GM18499 (cell line): ENCODE data around the gene LGR4.

ENCODE experiments used
- ATAC-seq: cut with Tn5 transposase; IDR thresholded peaks from one replicate; pipeline ENCODE4 v1.9.1; 2021; ENCODE audit warnings: moderate number of reproducible peaks; ENCODE audit not compliant: insufficient read depth, unreplicated experiment

LGR4 gene

DNA sequence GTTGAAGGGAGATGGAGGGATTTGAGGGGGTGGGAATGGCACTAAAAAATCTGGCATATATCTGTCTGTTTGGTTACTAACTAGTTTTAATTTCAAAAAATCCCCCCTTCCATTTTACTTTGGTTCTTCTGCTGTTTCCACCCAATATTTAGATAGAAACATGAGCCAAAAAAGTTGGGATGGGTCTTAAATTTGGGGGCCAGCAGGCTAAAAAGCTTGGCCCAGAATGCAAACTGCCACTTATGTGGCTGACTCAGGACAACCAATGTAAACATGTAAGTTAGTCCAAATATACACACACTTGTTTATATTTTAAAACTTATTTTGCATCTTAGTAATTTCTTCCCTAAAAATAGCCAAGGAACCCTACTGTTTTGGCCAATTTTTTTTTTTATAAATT, 35.7 kb downstream of the LGR4 start:
- ATAC-seq: no peak

DNA sequence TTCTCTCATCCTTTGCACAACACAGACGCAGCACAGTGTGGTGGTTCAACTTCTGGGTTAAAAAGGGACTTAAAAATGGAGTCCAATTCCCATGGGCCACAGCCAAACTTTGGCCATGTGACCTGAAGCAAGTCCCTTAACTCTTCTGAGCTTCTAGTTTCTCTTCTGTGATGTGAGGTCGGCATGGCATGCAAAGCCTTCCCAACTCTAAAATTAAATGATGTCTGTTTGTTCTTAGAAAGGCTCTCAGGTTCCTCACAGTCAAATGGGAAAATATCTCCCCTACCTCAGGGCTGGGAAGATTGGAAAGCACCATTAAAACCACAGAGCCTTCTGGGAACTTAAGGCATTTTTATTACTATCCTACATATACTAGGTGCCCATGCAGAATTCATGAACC, 38.8 kb downstream of the LGR4 start:
- ATAC-seq: no peak

DNA sequence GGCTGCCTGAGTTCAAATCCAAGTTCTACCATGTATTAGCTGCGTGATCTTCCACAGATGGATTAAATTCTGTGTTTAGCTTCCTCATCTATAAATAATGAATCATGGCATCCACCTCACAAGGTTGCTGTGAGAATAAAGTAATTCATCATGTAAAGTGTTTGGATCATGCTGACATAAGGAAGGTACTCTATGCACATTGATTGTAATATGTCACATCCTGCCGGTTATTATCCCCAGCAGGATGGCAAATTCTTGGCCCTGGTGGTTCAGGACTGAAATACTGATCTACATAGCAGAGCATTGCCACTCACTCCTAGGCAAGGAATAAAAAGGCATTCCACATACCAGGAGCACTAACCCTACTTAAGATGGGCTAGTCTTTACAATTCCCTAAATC, 40.8 kb downstream of the LGR4 start:
- no peak for ATAC-seq

DNA sequence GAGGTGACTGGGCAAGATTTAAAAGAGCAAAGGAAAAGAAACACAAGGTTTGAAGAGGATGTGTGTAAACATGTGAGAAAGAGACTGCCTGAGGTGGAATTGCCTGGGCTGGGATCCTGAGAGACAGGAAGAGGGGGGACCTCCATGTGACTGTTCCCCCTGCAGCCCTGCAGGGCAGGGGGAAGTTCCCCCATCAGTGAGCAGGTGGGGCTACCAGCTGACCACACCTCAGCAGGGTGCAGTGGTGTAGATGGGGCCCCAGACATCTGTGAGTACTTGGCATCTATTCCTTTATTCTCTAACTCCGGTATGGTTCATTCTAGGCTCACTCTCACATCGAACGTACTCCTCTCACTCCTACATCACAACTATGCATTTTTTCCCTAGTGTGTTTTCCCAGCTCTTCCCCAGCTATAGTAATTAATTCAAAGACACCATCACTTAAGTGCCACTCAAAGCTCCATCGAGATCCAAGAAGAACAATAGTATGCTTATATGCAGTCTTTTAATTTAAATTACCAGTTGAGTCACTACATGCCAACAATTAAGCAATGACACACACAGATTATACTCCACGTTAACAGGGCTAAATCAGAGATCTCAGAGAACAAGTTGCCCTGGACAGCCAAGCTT, 42.7 kb downstream of the LGR4 start:
- ATAC-seq: no peak

DNA sequence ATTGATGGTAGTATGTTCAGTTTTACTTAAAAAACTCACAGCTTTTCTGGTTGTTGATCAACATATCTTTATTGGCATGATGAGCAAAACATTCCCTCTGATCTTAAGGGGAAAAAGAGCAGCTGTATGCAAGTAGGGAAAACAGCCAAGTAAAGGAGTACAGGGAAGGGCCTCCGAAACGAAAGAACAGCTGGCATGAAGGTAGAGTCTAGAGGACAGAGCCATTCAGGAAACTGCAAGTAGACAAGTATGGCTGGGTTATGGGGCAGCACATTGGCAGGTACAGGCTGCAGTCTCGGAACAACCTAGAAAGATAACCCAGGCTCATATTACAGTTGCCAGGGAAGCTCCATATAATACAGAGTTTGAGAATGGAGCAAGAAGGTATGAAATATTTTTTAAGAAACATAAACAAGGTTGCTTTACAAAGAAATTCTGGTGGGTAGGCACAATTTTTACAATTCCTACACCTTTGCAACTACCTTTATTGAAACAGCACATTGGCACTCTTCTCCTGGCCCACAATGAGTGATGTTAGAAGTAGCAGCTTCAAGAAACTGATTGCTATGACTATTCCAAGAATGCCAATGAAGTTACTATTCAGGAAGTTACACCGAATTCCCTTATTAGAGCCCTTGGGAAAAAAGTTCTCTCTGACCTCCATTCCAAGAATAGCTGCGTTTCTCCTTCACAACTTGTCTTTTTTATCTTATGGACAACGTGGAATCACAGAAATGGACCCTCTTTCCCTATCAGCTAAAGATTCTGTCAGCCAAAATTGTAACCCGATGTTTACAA, 45.2 kb downstream of the LGR4 start:
- ATAC-seq: no peak

DNA sequence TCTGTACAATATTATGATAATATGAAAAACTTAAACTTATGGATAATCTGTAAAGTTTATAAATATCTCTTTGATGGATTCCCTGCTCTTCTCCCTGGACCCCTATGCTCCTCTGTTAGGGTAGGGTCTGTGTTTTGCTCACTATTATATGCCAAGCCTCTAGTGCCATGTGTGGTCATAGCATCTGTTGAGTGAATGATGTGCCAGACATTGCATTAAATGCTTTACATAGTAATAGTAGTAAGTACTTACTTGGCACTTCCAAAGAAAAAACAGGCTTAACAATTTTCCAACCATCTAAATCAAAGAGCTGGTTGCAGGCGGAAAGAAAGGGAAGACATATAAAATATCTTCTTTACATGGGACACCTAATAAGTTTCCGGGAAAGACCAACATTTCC, 46.8 kb downstream of the LGR4 start:
- ATAC-seq: no peak

DNA sequence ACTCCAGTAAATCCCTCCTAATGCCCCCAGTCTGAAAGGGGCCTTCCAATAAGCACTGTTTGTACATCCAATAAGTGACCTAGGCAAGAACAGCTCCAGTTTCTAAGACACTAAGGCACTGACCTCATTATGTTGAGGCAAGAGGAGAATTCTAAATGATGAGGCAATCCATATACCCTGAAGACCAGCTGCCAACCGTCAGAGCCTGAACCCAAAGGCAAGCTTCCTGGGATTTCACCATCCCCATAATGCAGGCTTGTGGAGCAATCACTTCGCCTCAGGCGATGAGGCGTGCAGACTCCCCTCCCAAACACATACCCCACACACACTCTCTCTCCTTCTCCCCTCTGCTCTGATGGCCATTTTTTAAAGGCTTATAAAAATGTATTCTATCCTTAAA, 49.5 kb downstream of the LGR4 start:
- ATAC-seq: no peak

DNA sequence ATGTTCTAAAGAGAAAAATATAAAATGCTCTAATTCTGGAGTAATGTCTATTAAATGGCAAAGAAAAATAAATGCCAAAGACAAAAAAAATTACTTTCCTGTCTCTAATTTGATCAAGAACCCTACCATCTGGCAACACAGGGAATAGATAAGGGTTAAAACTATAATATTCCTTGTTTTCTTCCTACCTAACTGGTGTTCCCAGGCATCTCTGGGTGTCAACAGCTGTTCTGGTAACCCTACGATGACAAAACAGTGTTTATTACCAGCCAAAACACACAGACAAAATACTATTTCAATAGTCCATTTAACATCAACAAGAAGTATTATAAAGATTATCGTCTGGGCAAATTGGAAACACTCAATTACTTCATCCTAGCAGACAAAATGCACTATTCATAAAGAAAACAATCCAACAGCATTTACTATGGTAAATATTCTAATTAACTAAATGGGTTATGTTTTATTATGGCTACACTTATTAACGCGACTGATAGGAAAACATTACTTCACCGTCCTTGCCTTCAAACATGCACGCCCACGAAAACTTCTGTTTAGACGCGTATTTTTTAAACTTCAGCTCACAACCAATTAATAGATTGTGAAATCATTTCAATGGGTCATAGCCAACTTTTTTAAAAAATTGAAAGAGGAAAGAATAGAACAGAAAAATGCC, 50.6 kb downstream of the LGR4 start:
- no peak for ATAC-seq

DNA sequence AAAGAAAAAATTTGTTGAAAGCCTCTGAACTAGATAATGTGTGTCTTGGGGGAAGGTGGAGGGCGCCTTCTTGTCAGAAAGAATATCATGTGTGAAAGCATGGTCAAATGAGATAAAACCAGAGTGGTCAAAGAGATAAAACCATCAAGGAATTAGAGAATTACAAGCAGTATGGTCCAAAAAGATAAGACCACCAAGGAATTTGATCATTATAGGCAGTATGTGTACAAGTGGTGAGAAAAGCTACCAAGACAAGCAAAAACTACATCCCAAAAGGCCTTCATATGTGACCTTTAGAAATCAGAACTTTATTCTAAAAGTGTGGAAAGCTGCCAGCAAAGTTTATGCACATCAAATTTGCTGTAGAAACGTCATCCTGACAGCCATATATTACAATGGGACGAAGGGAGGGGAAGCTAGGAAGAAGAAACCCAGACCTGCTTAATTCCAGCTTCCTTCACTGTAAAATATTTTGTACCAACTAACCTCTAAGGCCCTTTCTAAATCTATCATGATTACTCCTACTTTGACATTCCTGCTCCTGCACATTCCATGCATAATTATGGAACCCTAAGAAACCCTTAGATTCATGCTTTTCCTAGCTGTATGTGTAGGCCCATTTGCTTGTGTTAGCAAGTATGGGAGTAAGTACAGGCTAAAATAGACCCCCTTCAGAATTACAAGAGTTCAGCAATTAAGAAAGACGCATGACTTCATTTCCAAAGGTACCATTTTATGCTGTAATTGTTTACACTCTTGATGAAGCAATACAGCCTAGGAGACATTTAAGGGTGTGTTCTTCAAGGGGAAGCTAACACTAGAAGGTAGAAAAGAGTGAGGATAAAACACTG, 51.6 kb downstream of the LGR4 start:
- ATAC-seq: no peak

DNA sequence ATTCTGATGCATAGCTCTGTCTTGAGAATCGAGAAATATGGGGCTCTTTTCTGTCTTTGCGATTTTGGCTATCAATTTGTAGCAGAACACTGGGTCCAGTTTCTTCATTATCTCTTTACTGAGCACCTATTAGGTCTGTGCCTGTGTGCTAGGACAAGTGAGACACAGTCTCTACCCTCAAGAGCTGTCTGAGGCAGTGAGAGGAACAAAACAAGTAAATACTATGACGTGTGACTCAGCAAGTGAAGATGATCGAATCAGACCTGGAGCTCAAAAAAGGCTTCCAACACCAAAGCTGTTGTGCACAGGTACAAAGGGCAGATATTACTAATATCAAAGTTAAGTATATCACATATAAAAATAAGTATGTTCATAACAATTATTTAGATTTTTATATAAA, 52.4 kb downstream of the LGR4 start:
- no peak for ATAC-seq

DNA sequence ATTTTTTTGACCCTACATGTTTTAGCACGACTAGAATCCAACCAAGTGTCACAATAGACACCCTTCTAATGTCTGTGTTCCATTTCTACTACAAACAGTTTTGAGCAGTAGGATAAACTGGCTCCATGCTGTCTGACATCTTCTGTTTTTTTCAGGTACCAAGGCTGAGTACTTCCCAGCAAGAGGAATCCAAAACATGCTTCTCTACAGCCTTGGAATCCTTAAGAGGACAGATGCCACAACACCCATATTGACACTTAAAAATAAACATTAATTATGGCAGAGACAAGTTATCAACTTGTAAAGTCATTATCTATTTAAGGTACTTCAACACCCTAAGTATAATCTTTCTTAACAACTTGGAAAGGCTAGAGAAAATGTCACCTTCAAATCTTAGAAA, 54.2 kb downstream of the LGR4 start:
- ATAC-seq: no peak

DNA sequence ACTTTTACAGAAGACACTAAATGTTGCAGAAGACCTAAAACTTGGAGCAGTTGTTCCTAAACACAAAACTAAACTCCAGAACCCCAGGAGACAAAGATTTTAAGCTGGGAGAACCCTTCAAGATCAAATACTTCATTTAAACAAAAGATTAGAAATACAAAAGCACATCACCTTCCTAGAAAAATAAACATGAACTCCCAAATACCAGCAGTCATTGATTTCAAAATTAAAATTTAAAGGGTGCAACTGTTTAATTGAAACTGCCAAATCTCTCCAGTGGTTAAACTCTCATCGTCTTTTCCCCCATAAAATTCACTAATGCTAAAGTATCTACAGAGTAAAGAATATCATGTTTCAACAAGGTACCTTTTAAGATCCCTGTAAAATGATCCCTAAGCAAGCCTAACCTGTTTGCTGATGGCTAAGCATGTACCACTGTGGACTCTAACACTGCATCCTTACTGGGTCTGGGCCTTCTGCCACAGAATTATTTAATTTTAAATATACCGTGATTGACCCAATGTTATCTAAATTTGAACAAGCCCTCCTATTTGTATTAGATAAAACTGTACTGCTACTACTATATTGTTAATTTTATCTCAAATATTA, 55.9 kb downstream of the LGR4 start:
- no peak for ATAC-seq

DNA sequence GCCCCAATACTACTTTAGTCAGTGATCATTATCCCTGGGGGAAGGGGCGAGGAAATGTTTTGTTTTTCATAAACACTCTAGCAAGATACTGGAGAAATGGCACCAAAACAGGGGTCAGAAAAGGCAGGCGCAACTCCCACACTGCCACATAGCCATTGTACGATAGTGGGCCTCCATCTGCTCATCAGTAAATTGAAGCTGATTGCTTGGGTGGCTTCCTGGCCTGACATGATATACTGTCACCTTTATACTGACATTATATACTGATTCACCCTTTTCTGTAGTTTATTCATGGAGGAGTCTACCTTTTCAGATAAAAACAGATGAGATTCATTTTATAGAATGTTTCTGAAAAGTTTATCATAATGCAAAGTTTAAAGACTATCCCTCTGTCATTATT, 57.9 kb downstream of the LGR4 start:
- ATAC-seq: no peak

DNA sequence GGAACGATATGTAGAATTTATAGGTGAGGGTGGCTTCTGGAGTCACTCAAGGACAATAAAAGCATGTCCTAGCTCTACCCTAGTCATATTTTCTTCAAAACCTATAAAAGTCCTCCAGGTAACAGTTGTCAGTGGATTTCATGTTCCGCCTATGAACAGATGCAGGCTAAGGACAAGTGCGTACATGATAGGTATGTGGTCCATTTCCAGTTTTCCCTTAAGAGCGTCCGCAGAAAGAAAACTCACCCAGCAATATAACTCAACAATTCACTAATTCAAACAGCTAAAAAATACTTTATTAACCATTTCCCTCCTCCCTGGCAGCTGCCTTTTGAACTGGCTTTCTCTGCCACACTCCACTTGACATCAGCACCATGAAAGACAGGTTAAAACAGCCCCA, 59.4 kb downstream of the LGR4 start:
- ATAC-seq: no peak

DNA sequence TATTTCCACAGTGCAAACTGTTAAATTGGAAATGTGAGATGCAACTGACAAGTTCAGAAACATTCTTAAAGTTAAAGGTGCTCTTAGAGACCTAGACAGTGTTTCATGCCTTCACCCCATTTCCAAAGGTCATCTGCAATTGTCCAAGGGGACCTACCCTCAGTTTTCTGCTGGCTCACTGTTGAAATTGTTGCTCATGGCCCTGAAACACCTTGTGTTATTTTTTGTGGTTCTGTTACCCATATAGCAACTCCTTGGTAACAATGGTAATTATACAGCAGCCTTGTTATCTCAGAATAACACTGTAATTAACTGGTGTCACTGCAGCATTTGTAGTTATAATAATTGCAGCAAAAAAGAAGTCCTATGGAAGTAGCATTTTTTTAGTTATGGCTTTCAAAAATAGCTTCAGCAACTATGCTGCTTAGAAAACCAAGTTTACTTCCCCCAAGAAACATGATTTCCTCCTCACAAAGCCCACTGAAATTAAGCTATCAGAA, 60.3 kb downstream of the LGR4 start:
- ATAC-seq: no peak

DNA sequence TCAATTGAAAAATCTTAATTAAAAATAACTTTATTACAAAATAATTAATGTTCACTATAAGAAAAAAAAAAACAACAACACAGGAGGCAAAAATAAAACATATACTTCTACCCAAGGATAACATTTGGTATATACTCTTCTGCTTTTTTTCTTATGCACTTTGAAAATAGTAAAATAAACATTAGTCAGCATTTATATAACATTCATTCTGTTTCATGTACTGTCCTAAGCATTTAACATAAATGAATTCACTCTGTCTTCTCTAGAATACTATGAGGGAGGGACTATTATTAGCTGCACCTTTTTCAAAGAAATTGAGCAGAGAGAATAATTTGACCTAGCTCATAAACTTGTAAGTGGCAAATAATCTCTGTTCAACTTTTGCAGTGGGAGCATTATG, 61.3 kb downstream of the LGR4 start:
- ATAC-seq: no peak

DNA sequence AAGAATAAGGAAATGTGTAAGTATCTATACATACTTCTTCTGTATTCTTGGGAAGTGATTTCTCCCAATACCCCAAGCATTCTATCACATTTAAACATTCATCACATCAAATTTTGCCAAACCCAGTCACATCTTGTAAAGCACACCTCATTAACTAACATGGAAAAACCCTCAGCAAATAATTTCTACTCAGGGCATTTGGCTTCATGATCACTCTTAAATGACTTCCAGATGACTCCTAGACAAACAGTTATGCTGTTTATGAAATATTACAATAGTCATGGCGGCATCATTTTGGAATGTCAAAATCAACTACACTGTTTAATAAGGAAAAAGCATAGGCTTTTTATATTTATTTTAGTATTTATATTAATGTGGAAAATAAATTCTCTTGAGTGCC, 62.3 kb downstream of the LGR4 start:
- ATAC-seq: no peak

DNA sequence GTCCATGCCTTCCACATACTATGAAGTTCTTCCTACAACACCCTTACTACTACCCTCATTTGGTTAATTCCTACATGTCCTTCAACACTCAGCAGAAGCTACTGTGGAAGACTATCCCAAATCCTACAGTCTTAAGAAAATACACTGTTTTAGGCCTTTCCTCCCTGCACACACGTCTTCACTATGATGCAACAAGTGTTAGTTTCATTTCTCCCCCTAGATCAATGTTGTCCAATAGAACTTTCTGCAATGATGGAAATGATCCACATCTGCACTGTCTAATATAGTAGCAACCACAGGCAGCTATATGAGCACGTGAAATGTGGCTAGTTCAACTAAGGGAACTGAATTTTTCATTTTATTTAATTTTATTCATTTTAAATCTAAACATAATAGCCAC, 62.8 kb downstream of the LGR4 start:
- no peak for ATAC-seq

DNA sequence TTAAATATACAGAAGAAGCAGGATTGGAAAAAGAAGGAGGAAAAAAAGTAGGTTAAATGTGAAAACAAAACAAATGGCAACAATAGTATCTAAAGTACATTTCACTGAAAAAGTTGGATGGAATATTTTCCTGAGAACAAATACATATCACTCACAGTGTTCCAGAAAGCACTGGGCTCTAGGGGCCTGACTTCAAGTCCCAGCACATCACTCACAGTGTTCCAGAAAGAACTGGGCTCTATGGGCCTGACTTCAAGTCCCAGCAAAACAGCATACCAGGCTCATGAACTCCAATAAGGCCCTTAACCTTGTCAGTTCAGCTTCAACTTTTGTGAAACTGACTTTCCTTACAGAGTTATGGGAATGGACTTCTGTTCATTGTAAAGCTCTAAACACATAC, 63.5 kb downstream of the LGR4 start:
- no peak for ATAC-seq

DNA sequence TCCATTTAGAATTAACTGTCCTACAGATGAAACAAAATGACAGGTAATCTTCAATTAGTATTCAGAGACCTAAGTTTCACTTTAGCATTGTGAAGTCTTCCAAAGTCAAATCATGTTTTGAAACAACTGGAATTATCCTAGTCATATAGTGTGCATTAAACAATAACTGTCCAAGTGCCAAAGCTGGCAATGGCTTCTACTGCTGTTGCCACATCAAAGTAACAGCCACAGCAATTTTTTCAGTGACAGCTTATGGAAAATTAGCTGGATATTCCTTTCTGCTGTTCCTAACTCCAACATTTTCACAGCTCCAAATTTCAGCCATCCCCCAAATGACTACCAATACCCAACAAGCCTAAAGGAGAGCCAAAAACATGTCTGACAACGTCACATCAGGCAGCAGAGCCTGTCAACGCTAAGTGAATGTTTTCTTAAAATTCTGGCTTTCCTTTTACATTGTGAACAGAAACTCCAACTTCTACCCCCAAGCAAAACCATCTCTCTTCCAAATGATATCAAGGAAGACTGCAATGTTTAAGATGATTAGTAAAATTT, 64.3 kb downstream of the LGR4 start:
- ATAC-seq: no peak
